Subcutaneous adipose tissue (tissue), 4 donors: Measurements from ENCODE around the gene ZFP36L2. TPM values are rescaled to one million over a fixed set of nuclear protein-coding genes. Genes with fewer than 3 reads are reported as not detected.

Source experiments
- CTCF ChIP-seq: fragments of 450-650 bp; IDR thresholded peaks from one replicate; pipeline ENCODE4 v1.5.1; 2016; ENCODE audit warnings: low read depth, mild to moderate bottlenecking, control low read depth, antibody characterized with exemption, moderate library complexity
- total RNA-seq, 4 donors: library from RNA; depleted of rRNA; stranded (reverse); fragments of >200 nt; gene quantifications; one replicate each; pipeline ENCODE4 v1.1.0, GENCODE V29; 2016

The ZFP36L2 gene
- total RNA-seq, 4 donors from 2014 or later = 124 to 232 (median 141) TPM

- no peak for TF ChIP-seq CTCF
Observed at GRCh38 chr2:43262239-43262638, 35.8 kb upstream of the ZFP36L2 start.

GRCh38 chr2:43259512-43259911 is 33.1 kb upstream of the ZFP36L2 start:
- no peak for TF ChIP-seq CTCF

GRCh38 chr2:43258547-43259156 is 32.2 kb upstream of the ZFP36L2 start:
- TF ChIP-seq CTCF = no peak

GRCh38 chr2:43255296-43255910 is 29.0 kb upstream of the ZFP36L2 start:
- TF ChIP-seq CTCF = no peak

- no peak for TF ChIP-seq CTCF
Observed at GRCh38 chr2:43254331-43254730, 27.9 kb upstream of the ZFP36L2 start.

- no peak for TF ChIP-seq CTCF
Observed at GRCh38 chr2:43251171-43251731, 24.8 kb upstream of the ZFP36L2 start.

- TF ChIP-seq CTCF = no peak
Observed at GRCh38 chr2:43250015-43250414, 23.6 kb upstream of the ZFP36L2 start.
